DOHH2 (cell line): ENCODE data around the gene ARFIP2.

Experiments
- H3F3A ChIP-seq: fragments of 200-600 bp; sonication (generic), shearing (Covaris generic); 2 replicates; pipeline ENCODE4 v1.6.0; 2016; ENCODE audit warnings: antibody characterized with exemption, mild to moderate bottlenecking; ENCODE audit not compliant: control insufficient read depth, insufficient read depth
- H3K27ac ChIP-seq: fragments of 200-600 bp; sonication (generic); 2 replicates; pipeline ENCODE4 v1.5.1; 2014; ENCODE audit warnings: low read depth, mild to moderate bottlenecking, low read length, moderate library complexity
- H3K27me3 ChIP-seq: fragments of 200-600 bp; sonication (generic); 2 replicates; pipeline ENCODE4 v1.6.1; 2014; ENCODE audit warnings: mild to moderate bottlenecking, low read length, mixed read lengths; ENCODE audit not compliant: control insufficient read depth
- H3K36me3 ChIP-seq: fragments of 200-600 bp; sonication (generic); 2 replicates; pipeline ENCODE4 v1.6.1; 2014; ENCODE audit warnings: mild to moderate bottlenecking, low read length, moderate library complexity, mixed read lengths; ENCODE audit not compliant: control insufficient read depth
- H3K4me1 ChIP-seq: fragments of 200-600 bp; sonication (generic); 2 replicates; pipeline ENCODE4 v1.6.1; 2014; ENCODE audit warnings: mild to moderate bottlenecking, low read length, mixed read lengths; ENCODE audit not compliant: control insufficient read depth
- H3K4me2 ChIP-seq: fragments of 200-600 bp; sonication (generic); 2 replicates; pipeline ENCODE4 v1.6.0; 2014; ENCODE audit warnings: mild to moderate bottlenecking, low read length, moderate library complexity
- H3K4me3 ChIP-seq: fragments of 200-600 bp; sonication (generic); 2 replicates; pipeline ENCODE4 v1.5.1; 2014; ENCODE audit warnings: mild to moderate bottlenecking, low read length, mixed read lengths
- H3K79me2 ChIP-seq: fragments of 200-600 bp; sonication (generic); 2 replicates; pipeline ENCODE4 v1.6.1; 2014; ENCODE audit warnings: mild to moderate bottlenecking, low read length, mixed read lengths; ENCODE audit not compliant: control insufficient read depth
- H3K9me2 ChIP-seq: fragments of 200-600 bp; sonication (generic); replicated peaks from 2 replicates; pipeline ENCODE4 v1.6.1; 2014; ENCODE audit warnings: mild to moderate bottlenecking, low read length, mixed read lengths; ENCODE audit not compliant: control insufficient read depth
- H3K9me3 ChIP-seq: fragments of 200-600 bp; sonication (generic); 2 replicates; pipeline ENCODE4 v1.6.1; 2014; ENCODE audit warnings: antibody characterized with exemption, low read length, mixed read lengths; ENCODE audit not compliant: control insufficient read depth, insufficient read depth
- H4K20me1 ChIP-seq: fragments of 200-600 bp; sonication (generic); 2 replicates; pipeline ENCODE4 v1.6.0; 2014; ENCODE audit warnings: low read depth, mild to moderate bottlenecking, antibody characterized with exemption, low read length, moderate library complexity; ENCODE audit not compliant: control insufficient read depth, insufficient read depth
- EZH2phosphoT487 ChIP-seq: fragments of 200-600 bp; sonication (generic); IDR thresholded peaks from 2 replicates; pipeline ENCODE4 v1.6.1; 2017; ENCODE audit warnings: borderline replicate concordance, mild to moderate bottlenecking, antibody characterized with exemption, low read length, moderate library complexity, mixed read lengths
- TF ChIP-seq, protein P1 (sequence below): fragments of 200-600 bp; sonication (generic); IDR thresholded peaks from one replicate; pipeline ENCODE4 v1.5.1; 2014; ENCODE audit warnings: antibody characterized with exemption, mild to moderate bottlenecking, low read depth, low read length; ENCODE audit not compliant: poor library complexity, severe bottlenecking

ARFIP2 gene

GRCh38 chr11:6437993-6438392 is 43.1 kb downstream of the ARFIP2 start:
- H3K4me1 ChIP-seq, result peaks cover 39% of the 10 kb centered on the region
- no peaks in the 10 kb centered on the region for H3K9me3 ChIP-seq

DNA sequence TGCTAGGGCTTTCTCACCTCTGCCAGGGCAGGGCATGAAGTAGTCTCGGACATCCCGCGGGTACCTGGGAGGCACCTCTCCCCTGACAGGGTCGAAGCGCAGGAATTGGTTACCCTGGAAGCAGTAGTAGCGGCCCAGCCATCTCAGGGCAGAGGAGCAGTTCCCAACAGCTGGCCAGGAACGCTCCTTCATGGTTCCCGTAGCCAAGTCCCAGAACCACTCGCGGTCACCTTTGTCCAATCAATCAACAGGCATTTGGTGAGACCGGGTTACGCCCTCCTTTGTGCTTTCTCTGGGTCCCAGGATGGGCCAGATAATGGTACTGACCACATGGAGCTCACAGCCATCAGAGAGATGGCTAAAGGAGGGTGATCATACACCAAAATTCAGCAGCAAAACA is 43.7 kb downstream of the ARFIP2 start:
- Histone ChIP-seq H3K27ac (no peak overlapping the region), H3K9me3 (no peaks in the 10 kb centered on the region), H3K4me2 (no peak overlapping the region), H3K4me3 (no peak overlapping the region), H3K36me3 (no peaks in the 10 kb centered on the region), H4K20me1 (no peaks in the 10 kb centered on the region), H3K4me1 (peaks cover 39% of the 10 kb centered on the region), H3K9me2 (no peaks in the 10 kb centered on the region), H3F3A (no peaks in the 10 kb centered on the region), H3K27me3 (no peaks in the 10 kb centered on the region; the same call in 1 of the 2 replicates), H3K79me2 (no peaks in the 10 kb centered on the region)
- TF ChIP-seq EZH2phosphoT487, result no peak
- TF ChIP-seq, protein P1, sequence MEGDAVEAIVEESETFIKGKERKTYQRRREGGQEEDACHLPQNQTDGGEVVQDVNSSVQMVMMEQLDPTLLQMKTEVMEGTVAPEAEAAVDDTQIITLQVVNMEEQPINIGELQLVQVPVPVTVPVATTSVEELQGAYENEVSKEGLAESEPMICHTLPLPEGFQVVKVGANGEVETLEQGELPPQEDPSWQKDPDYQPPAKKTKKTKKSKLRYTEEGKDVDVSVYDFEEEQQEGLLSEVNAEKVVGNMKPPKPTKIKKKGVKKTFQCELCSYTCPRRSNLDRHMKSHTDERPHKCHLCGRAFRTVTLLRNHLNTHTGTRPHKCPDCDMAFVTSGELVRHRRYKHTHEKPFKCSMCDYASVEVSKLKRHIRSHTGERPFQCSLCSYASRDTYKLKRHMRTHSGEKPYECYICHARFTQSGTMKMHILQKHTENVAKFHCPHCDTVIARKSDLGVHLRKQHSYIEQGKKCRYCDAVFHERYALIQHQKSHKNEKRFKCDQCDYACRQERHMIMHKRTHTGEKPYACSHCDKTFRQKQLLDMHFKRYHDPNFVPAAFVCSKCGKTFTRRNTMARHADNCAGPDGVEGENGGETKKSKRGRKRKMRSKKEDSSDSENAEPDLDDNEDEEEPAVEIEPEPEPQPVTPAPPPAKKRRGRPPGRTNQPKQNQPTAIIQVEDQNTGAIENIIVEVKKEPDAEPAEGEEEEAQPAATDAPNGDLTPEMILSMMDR, result no peak

More at GRCh38 chr11:6437993-6438392, 43.1 kb downstream of the ARFIP2 start:
- H3F3A ChIP-seq, result no peaks in the 10 kb centered on the region
- H4K20me1 ChIP-seq, result no peaks in the 10 kb centered on the region
- H3K4me3 ChIP-seq, result no peak overlapping the region
- no peaks in the 10 kb centered on the region; the same call in 1 of the 2 replicates for H3K27me3 ChIP-seq
- TF ChIP-seq EZH2phosphoT487, result no peak
- TF ChIP-seq, protein P1, result no peak
- H3K9me2 ChIP-seq, result no peaks in the 10 kb centered on the region
- no peaks in the 10 kb centered on the region for H3K79me2 ChIP-seq
- no peaks in the 10 kb centered on the region for H3K36me3 ChIP-seq
- no peak overlapping the region for H3K4me2 ChIP-seq
- no peak overlapping the region for H3K27ac ChIP-seq

DNA sequence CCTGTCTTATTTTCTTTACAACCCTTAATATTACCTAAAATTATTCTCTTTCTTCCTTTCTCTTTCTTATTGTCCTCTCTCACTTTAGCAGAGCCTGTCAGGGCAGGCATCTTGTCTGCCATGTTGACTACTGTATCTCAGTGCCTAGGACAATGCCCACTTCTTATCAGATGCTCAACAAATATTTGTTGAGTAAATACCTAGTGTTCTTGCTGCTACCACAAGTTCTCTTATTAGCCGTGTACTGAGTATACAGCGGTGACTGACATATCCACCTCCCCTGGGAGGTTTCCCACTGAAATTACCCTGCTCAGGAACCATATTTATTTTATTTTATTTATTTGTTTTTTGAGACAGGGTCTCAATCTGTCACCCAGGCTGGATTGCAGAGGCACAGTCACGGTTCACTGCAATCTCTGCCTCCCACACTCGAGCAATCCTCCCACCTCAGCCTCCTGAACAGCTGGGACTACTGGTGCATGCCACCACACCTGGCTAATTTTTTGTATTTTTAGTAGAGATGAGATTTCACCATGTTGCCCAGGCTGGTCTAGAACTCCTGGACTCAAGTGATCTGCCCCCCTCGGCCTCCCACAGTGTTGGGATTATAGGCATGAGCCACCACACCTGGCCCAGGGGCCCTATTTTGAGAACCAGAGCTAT is 47.0 kb downstream of the ARFIP2 start:
- Histone ChIP-seq H3K36me3 (no peaks in the 10 kb centered on the region), H3K4me1 (peaks cover 38% of the 10 kb centered on the region), H4K20me1 (no peaks in the 10 kb centered on the region), H3K4me2 (peak overlapping the region; percentile 2; the same call in 1 of the 2 replicates), H3K27ac (no peak overlapping the region), H3F3A (no peaks in the 10 kb centered on the region), H3K79me2 (no peaks in the 10 kb centered on the region), H3K27me3 (peaks cover 2% of the 10 kb centered on the region), H3K9me3 (no peaks in the 10 kb centered on the region), H3K9me2 (no peaks in the 10 kb centered on the region), H3K4me3 (no peak overlapping the region)
- TF ChIP-seq, protein P1, result no peak
- TF ChIP-seq EZH2phosphoT487, result no peak
